H1 (cell line): ENCODE data around the gene RGS6. TPM values are rescaled to one million over a fixed set of nuclear protein-coding genes. Genes with fewer than 3 reads are reported as not detected.

Source experiments
- CTCF ChIA-PET: fragments of 300-600 bp; sonication (Branson Sonifier 250); formaldehyde crosslinking; loops from one replicate; lab custom pipeline; 2021; ENCODE audit not compliant: partially characterized antibody; lab: Charles Lee
- POLR2A ChIA-PET: fragments of 300-600 bp; sonication (Branson Sonifier 250); formaldehyde crosslinking; loops from one replicate; lab custom pipeline; 2021; ENCODE audit warnings: inconsistent platforms; ENCODE audit not compliant: partially characterized antibody; lab: Charles Lee
- DNase-seq, 2 experiments: peaks; one replicate each; pipeline versions ENCODE4 v3.0.0 to v3.0.0-alpha.2; 2010 to 2022; ENCODE audit warnings: low spot score in 2 of 2, low read depth in 1 of 2, mixed read lengths in 1 of 2
- FAIRE-seq: peaks from 2 replicates; lab custom pipeline; 2011; peaks lifted over from hg19 to GRCh38; lab: Jason Lieb, UNC
- H2AFZ ChIP-seq: 2 replicates; pipeline ENCODE4 v1.8.1; 2012; ENCODE audit warnings: low read length, inconsistent platforms
- H2AK5ac ChIP-seq: 2 replicates; pipeline ENCODE4 v1.6.1; 2013; ENCODE audit warnings: low read depth, low read length
- H2BK120ac ChIP-seq: replicated peaks from 2 replicates; pipeline ENCODE3; 2013; ENCODE audit warnings: low read depth, low read length, inconsistent platforms
- H2BK12ac ChIP-seq: 2 replicates; pipeline ENCODE4 v1.6.1; 2013; ENCODE audit warnings: low read depth, low read length
- H2BK15ac ChIP-seq: 2 replicates; pipeline ENCODE4 v1.6.1; 2013; ENCODE audit warnings: low read length
- H2BK20ac ChIP-seq: 2 replicates; pipeline ENCODE4 v1.6.1; 2013; ENCODE audit warnings: low read length
- H2BK5ac ChIP-seq: 2 replicates; pipeline ENCODE4 v1.6.1; 2013; ENCODE audit warnings: low read depth, low read length
- H3K14ac ChIP-seq: 2 replicates; pipeline ENCODE4 v1.6.1; 2013; ENCODE audit warnings: inconsistent platforms; ENCODE audit not compliant: insufficient read length
- H3K18ac ChIP-seq: 2 replicates; pipeline ENCODE4 v1.6.1; 2013; ENCODE audit warnings: low read length; ENCODE audit errors: extremely low read depth
- H3K23ac ChIP-seq: 2 replicates; pipeline ENCODE4 v1.6.1; 2013; ENCODE audit warnings: inconsistent platforms; ENCODE audit not compliant: insufficient read length
- H3K23me2 ChIP-seq: 2 replicates; pipeline ENCODE4 v1.6.1; 2013; ENCODE audit warnings: low read depth, low read length
- H3K27ac ChIP-seq: 2 replicates; pipeline ENCODE4 v1.6.1; 2011; ENCODE audit warnings: low read depth, low read length, inconsistent platforms
- H3K27me3 ChIP-seq, 4 experiments: replicated peaks in 1 of 4; 1 replicate in 1 of 4; 2 replicates in 3 of 4; pipeline versions ENCODE4 v1.6.1 to v1.8.1; 2011 to 2013; ENCODE audit warnings: low read length in 3 of 4, mild to moderate bottlenecking in 3 of 4, inconsistent platforms in 2 of 4, mixed read lengths in 2 of 4, moderate library complexity in 1 of 4; ENCODE audit not compliant: control insufficient read depth in 3 of 4, insufficient read depth in 3 of 4; ENCODE audit errors: extremely low read depth in 1 of 4
- H3K36me3 ChIP-seq, 4 experiments: 2 replicates each; pipeline versions ENCODE4 v1.6.1 to v1.8.1; 2011 to 2013; ENCODE audit warnings: mild to moderate bottlenecking in 4 of 4, low read length in 3 of 4, moderate library complexity in 2 of 4, control low read depth in 1 of 4, inconsistent platforms in 1 of 4; ENCODE audit not compliant: insufficient read depth in 4 of 4, control insufficient read depth in 2 of 4
- H3K4ac ChIP-seq: replicated peaks from 2 replicates; pipeline ENCODE3; 2013; ENCODE audit warnings: low read length, low read depth, mixed read lengths, inconsistent platforms; ENCODE audit not compliant: insufficient read length
- H3K4me1 ChIP-seq, 4 experiments: replicated peaks in 1 of 4; 1 replicate in 1 of 4; 2 replicates in 3 of 4; pipeline versions ENCODE4 v1.6.1 to v1.8.1; 2011 to 2013; ENCODE audit warnings: low read length in 3 of 4, inconsistent platforms in 2 of 4, mixed read lengths in 1 of 4; ENCODE audit not compliant: insufficient read depth in 4 of 4, control insufficient read depth in 3 of 4
- H3K4me2 ChIP-seq, 2 experiments: 2 replicates each; pipeline versions ENCODE4 v1.6.1 to v1.8.1; 2011 to 2013; ENCODE audit warnings: low read depth in 2 of 2, low read length in 2 of 2, control low read depth in 1 of 2, inconsistent platforms in 1 of 2, mild to moderate bottlenecking in 1 of 2; ENCODE audit not compliant: insufficient read depth in 1 of 2
- H3K4me3 ChIP-seq, 4 experiments: fragments of 200-600, 300-600 bp in 1 of 4; sonication (generic), shearing (Covaris generic), sonication (Bioruptor Twin) in 1 of 4; 2 replicates each; pipeline versions ENCODE4 v1.5.1 to v1.8.1; 2011 to 2016; ENCODE audit warnings: low read length in 4 of 4, low read depth in 3 of 4, control low read depth in 2 of 4, inconsistent platforms in 2 of 4, mild to moderate bottlenecking in 2 of 4, mixed read lengths in 1 of 4, moderate library complexity in 1 of 4; ENCODE audit not compliant: insufficient read depth in 2 of 4; ENCODE audit errors: extremely low read depth in 1 of 4
- H3K56ac ChIP-seq: replicated peaks from 2 replicates; pipeline ENCODE3; 2013; ENCODE audit warnings: low read depth, mild to moderate bottlenecking, mixed read lengths, low read length, inconsistent platforms; ENCODE audit not compliant: insufficient read length
- H3K79me1 ChIP-seq: 2 replicates; pipeline ENCODE4 v1.6.1; 2013; ENCODE audit warnings: low read depth, low read length, control low read depth
- H3K79me2 ChIP-seq, 2 experiments: 2 replicates each; pipeline versions ENCODE4 v1.6.1 to v1.8.1; 2012 to 2013; ENCODE audit warnings: low read length in 2 of 2, mild to moderate bottlenecking in 2 of 2, inconsistent platforms in 1 of 2; ENCODE audit not compliant: insufficient read depth in 2 of 2, control insufficient read depth in 1 of 2
- H3K9ac ChIP-seq, 4 experiments: replicated peaks in 1 of 4; 1 replicate in 1 of 4; 2 replicates in 3 of 4; pipeline versions ENCODE4 v1.6.1 to v1.8.1; 2011 to 2013; ENCODE audit warnings: low read depth in 3 of 4, low read length in 3 of 4, control low read depth in 2 of 4, mild to moderate bottlenecking in 2 of 4, moderate library complexity in 2 of 4, inconsistent platforms in 1 of 4; ENCODE audit errors: extremely low read depth in 1 of 4
- H3K9me3 ChIP-seq, 2 experiments: 2 replicates each; pipeline versions ENCODE4 v1.6.1 to v1.8.1; 2012 to 2013; ENCODE audit warnings: mild to moderate bottlenecking in 2 of 2, moderate library complexity in 2 of 2, control low read depth in 1 of 2, inconsistent platforms in 1 of 2, low read depth in 1 of 2, low read length in 1 of 2, mixed read lengths in 1 of 2; ENCODE audit not compliant: insufficient read depth in 2 of 2
- H4K20me1 ChIP-seq, 2 experiments: replicated peaks in 1 of 2; 2 replicates each; pipeline versions ENCODE3 to v1.8.1; 2011 to 2013; ENCODE audit warnings: inconsistent platforms in 2 of 2, low read length in 2 of 2, mild to moderate bottlenecking in 1 of 2; ENCODE audit not compliant: insufficient read depth in 2 of 2, control insufficient read depth in 1 of 2
- H4K5ac ChIP-seq: 2 replicates; pipeline ENCODE4 v1.6.1; 2013; ENCODE audit warnings: low read length, low read depth, mixed read lengths, inconsistent platforms; ENCODE audit not compliant: insufficient read length
- H4K8ac ChIP-seq: 2 replicates; pipeline ENCODE4 v1.8.0; 2013; ENCODE audit warnings: mild to moderate bottlenecking, moderate library complexity, low read length, inconsistent platforms; ENCODE audit not compliant: insufficient read depth; ENCODE audit errors: extremely low read depth
- H4K91ac ChIP-seq: replicated peaks from 2 replicates; pipeline ENCODE3; 2013; ENCODE audit warnings: low read length, mixed read lengths, inconsistent platforms; ENCODE audit not compliant: insufficient read length
- ASH2L ChIP-seq: fragments of 200-600, 300-600 bp; sonication (generic); IDR thresholded peaks from one replicate; pipeline ENCODE4 v1.7.1; 2017; ENCODE audit warnings: low read length
- CHD2 ChIP-seq: IDR thresholded peaks from 2 replicates; pipeline ENCODE4 v1.6.1; 2012; ENCODE audit warnings: low read length, improper control_type of control experiment
- WGBS, 2 experiments: shearing (Covaris generic) in 1 of 2; methylation state at CpG; one replicate each; pipeline versions ENCODE4 v1.1.6 to v1.1.7; 2013 to 2015; ENCODE audit warnings: low lambda C conversion rate in 2 of 2, mixed read lengths in 2 of 2, inconsistent platforms in 1 of 2, low coverage in 1 of 2, missing lambda C conversion rate in 1 of 2; ENCODE audit not compliant: insufficient replicate concordance in 2 of 2, insufficient coverage in 1 of 2, insufficient read length in 1 of 2; ENCODE audit errors: extremely low coverage in 1 of 2, missing lambda C conversion rate in 1 of 2; 5-methylcytosine and 5-hydroxymethylcytosine counted together
- polyA plus RNA-seq, 7 experiments: library from polyadenylated mRNA; depleted of rRNA in 3 of 7; stranded (reverse) in 5 of 7; unstranded in 2 of 7; fragments of >200 nt in 5 of 7; fragments of 200-250 nt in 2 of 7; gene quantifications; 1 replicate in 5 of 7; 2 replicates in 1 of 7; 4 replicates in 1 of 7; pipeline versions ENCODE4 v1.2.1 to v1.2.3, GENCODE V29; 2011 to 2013; ENCODE audit warnings: missing spikeins in 2 of 7, mixed read lengths in 2 of 7
- total RNA-seq: library from RNA; stranded (reverse); fragmentation: NEBNext Ultra II Directional; extraction: Animal tissue kit (Norgen Biotek cat#: 25700); gene quantifications from 2 replicates; pipeline ENCODE4 v1.2.1, GENCODE V29; 2021

The RGS6 gene
- total and polyA plus RNA-seq, 2 of the 8 experiments (the other 6 are each of a cell fraction or from before 2014, with no cell fraction given) = 0.26 to 1.1 TPM

- Histone ChIP-seq H3K79me1 (no peaks in the 10 kb centered on the region), H3K79me2 (no peaks in the 10 kb centered on the region), H3K9ac (no peak overlapping the region), H3K18ac (no peak overlapping the region), H2BK5ac (no peak overlapping the region), H2BK12ac (no peak overlapping the region), H3K23ac (no peak overlapping the region), H2AFZ (no peak overlapping the region), H3K4me1 (no peaks in the 10 kb centered on the region), H3K4ac (no peak overlapping the region), H3K27me3 (no peaks in the 10 kb centered on the region), H4K5ac (no peak overlapping the region), H3K14ac (no peak overlapping the region), H3K4me3 (no peak overlapping the region), H3K9me3 (no peaks in the 10 kb centered on the region), H3K36me3 (no peaks in the 10 kb centered on the region), H2BK15ac (no peak overlapping the region), H2AK5ac (no peak overlapping the region), H2BK20ac (no peak overlapping the region), H3K56ac (no peak overlapping the region), H4K91ac (no peak overlapping the region), H3K27ac (no peak overlapping the region), H2BK120ac (no peak overlapping the region), H4K20me1 (no peaks in the 10 kb centered on the region), H3K4me2 (no peak overlapping the region), H4K8ac (no peak overlapping the region), H3K23me2 (peaks cover 2% of the 10 kb centered on the region; the same call in 1 of the 2 replicates)
- TF ChIP-seq ASH2L (no peak), CHD2 (no peak)
- FAIRE-seq (no peak), DNase-seq (no peak)
- POLR2A ChIA-PET = interaction anchor here (1.1 to 1.4 kb wide), 2 partner anchors 9 to 10 kb away, joined by 3 to 4 read pairs; no protein-coding TSS in a partner anchor
- CTCF ChIA-PET = interaction anchor here (1.1 to 1.2 kb wide), 4 partner anchors 14 to 185 kb away, joined by 3 to 5 read pairs (median 4); no protein-coding TSS in a partner anchor
- 83% methylated on average over 7 of the region's 7 CpGs; no CpG with 5 or more reads in 1 of the 2 experiments for WGBS, 2 experiments
These were observed 26.4 kb upstream of the RGS6 start for GRCh38 chr14:71905860-71906259.
